Measurements from ENCODE around the gene SEMA7A. TPM values are rescaled to one million over a fixed set of nuclear protein-coding genes. Genes with fewer than 3 reads are reported as not detected.

SEMA7A gene
- total and polyA plus RNA-seq, 9 of the 15 experiments (the other 6 are each of a cell fraction or from before 2014, with no cell fraction given): 0.04 to 8.2 (median 5.4) TPM; not detected in 1

- TF ChIP-seq, protein P1, sequence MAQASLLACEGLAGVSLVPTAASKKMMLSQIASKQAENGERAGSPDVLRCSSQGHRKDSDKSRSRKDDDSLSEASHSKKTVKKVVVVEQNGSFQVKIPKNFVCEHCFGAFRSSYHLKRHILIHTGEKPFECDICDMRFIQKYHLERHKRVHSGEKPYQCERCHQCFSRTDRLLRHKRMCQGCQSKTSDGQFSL (CRISPR knock-in tag; IDR thresholded peaks at IDR 0.05): 0 out of 2 replicates have a peak, but pooled peaks have one; percentile 20
- TF ChIP-seq, protein P1 (tag; IDR thresholded peaks at IDR 0.05): no peak
- TF ChIP-seq ZNF280A (IDR thresholded peaks at IDR 0.05; ENCODE audit: low read depth, partially characterized antibody): no peak
- TF ChIP-seq TAF1 (IDR thresholded peaks at IDR 0.05; ENCODE audit: control insufficient read depth, extremely low read depth, insufficient read depth, low read length, severe bottlenecking): peak; percentile 92
- peak; percentile 73; the same call in 1 of the 2 replicates for TF ChIP-seq CBFB (CRISPR knock-in tag; IDR thresholded peaks at IDR 0.05)
- peak; percentile 33; the same call in 1 of the 2 replicates for TF ChIP-seq CC2D1A (IDR thresholded peaks at IDR 0.05)
- TF ChIP-seq KAT7 (CRISPR knock-in tag; IDR thresholded peaks at IDR 0.05; ENCODE audit: borderline replicate concordance): peak; percentile 59
- no peak for TF ChIP-seq HMG20A (CRISPR knock-in tag; conservative IDR thresholded peaks at IDR 0.05)
- TF ChIP-seq SAFB2 (IDR thresholded peaks at IDR 0.05; ENCODE audit: borderline replicate concordance, low read depth, low read length, severe bottlenecking): no peak
- TF ChIP-seq DPF2 (IDR thresholded peaks at IDR 0.05): peak; percentile 43; the same call in 1 of the 2 replicates
- TF ChIP-seq, protein P2, sequence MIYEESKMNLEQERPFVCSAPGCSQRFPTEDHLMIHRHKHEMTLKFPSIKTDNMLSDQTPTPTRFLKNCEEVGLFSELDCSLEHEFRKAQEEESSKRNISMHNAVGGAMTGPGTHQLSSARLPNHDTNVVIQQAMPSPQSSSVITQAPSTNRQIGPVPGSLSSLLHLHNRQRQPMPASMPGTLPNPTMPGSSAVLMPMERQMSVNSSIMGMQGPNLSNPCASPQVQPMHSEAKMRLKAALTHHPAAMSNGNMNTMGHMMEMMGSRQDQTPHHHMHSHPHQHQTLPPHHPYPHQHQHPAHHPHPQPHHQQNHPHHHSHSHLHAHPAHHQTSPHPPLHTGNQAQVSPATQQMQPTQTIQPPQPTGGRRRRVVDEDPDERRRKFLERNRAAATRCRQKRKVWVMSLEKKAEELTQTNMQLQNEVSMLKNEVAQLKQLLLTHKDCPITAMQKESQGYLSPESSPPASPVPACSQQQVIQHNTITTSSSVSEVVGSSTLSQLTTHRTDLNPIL (CRISPR knock-in tag; IDR thresholded peaks at IDR 0.05): no peak
- TF ChIP-seq CHD1 (IDR thresholded peaks at IDR 0.05; ENCODE audit: low read length): no peak
- TF ChIP-seq SMAD1 (IDR thresholded peaks at IDR 0.05; ENCODE audit: low read depth, low read length, partially characterized antibody): peak; percentile 79
- TF ChIP-seq ZNF239 (CRISPR knock-in tag; IDR thresholded peaks at IDR 0.05): no peak
- no peak for TF ChIP-seq TCFL5 (CRISPR knock-in tag; conservative IDR thresholded peaks at IDR 0.05)
- TF ChIP-seq, protein P3, sequence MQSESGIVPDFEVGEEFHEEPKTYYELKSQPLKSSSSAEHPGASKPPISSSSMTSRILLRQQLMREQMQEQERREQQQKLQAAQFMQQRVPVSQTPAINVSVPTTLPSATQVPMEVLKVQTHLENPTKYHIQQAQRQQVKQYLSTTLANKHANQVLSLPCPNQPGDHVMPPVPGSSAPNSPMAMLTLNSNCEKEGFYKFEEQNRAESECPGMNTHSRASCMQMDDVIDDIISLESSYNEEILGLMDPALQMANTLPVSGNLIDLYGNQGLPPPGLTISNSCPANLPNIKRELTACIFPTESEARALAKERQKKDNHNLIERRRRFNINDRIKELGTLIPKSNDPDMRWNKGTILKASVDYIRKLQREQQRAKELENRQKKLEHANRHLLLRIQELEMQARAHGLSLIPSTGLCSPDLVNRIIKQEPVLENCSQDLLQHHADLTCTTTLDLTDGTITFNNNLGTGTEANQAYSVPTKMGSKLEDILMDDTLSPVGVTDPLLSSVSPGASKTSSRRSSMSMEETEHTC (IDR thresholded peaks at IDR 0.05): peak; percentile 19; the same call in 1 of the 2 replicates
- TF ChIP-seq ATF2 (CRISPR knock-in tag; IDR thresholded peaks at IDR 0.05): no peak
- no peak for TF ChIP-seq ZNF280B (CRISPR knock-in tag; IDR thresholded peaks at IDR 0.05)
These were observed 27.4 kb upstream of the SEMA7A start, which contains the start of gene UBL7 (continued) for GRCh38 chr15:74460871-74461846.

Measured in K562 (cell line).